Measurements from ENCODE around the gene FNDC10.

DNA sequence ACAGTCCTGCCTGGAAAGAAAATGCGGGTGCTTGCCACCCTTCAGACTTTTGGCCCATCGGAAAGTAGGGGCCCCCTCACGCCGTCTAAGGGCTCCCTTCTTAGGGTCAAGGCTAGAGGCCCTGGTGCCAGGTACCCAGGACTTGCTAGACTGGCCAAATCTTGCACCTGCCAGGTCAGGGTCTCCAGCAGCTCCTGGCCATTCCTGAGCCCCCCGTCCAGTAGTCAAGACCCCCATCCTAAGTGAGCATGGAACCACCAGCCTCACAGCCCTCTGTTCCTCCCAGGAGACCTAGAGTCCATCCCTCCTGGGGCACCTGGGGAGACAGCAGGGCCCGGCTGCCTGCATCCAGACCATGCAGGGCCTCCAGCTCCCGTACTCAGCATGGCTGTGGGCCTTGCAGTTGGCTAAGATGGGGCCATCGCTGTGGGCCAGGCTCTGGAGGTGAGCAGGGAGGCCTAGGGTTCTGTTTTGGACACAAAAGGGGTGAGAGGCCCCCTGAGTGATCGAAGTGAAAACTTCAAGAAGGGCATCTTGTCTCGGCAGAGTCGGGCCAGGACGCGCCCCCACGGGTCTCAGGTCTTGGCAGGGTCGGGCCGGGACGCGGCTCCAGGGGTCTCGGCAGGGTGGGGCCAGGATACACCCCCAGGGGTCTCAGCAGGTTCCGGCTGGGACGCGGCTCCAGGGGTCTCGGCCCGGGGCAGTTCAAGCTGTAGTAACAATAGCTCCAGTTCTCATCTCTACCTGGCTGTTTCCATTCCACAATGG, 5.9 kb downstream of the FNDC10 start:
- TF ChIP-seq, protein P1, sequence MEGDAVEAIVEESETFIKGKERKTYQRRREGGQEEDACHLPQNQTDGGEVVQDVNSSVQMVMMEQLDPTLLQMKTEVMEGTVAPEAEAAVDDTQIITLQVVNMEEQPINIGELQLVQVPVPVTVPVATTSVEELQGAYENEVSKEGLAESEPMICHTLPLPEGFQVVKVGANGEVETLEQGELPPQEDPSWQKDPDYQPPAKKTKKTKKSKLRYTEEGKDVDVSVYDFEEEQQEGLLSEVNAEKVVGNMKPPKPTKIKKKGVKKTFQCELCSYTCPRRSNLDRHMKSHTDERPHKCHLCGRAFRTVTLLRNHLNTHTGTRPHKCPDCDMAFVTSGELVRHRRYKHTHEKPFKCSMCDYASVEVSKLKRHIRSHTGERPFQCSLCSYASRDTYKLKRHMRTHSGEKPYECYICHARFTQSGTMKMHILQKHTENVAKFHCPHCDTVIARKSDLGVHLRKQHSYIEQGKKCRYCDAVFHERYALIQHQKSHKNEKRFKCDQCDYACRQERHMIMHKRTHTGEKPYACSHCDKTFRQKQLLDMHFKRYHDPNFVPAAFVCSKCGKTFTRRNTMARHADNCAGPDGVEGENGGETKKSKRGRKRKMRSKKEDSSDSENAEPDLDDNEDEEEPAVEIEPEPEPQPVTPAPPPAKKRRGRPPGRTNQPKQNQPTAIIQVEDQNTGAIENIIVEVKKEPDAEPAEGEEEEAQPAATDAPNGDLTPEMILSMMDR (IDR thresholded peaks at IDR 0.05 in 8 of 11, conservative IDR thresholded peaks at IDR 0.05 in 3 of 11): no peak
- no peak for TF ChIP-seq POLR2AphosphoS5 (IDR thresholded peaks at IDR 0.05)
- no peak for TF ChIP-seq POLR2A (IDR thresholded peaks at IDR 0.05)
